ENCODE results near the gene SH3PXD2B. TPM values are rescaled to one million over a fixed set of nuclear protein-coding genes. Genes with fewer than 3 reads are reported as not detected.

Gene SH3PXD2B
- total and polyA plus RNA-seq, 8 donors, result 6.7 to 63.0 (median 20.5) TPM

- Histone ChIP-seq H3K4me3 (no peak overlapping the region), H3K27me3 (no peaks in the 10 kb centered on the region), H3K27ac (no peak overlapping the region), H3K4me1 (peaks cover 0 to 15% (median 6%) of the 10 kb centered on the region in 4 donors), H3K9me3 (no peaks in the 10 kb centered on the region), H3K36me3 (no peaks in the 10 kb centered on the region)
- DNase-seq, result no peak
- WGBS, 5 donors, result 86 to 94% (median 93%) methylated on average over 2 of the region's 2 CpGs
- intact Hi-C loops (cut with DNase I; ENCODE audit: low total_unique reads), result no loop called here
- TF ChIP-seq POLR2A (IDR thresholded peaks at IDR 0.05), result no peak
- TF ChIP-seq POLR2AphosphoS5 (IDR thresholded peaks at IDR 0.05), result no peak
- TF ChIP-seq EP300 (IDR thresholded peaks at IDR 0.05), result no peak
- no peak for TF ChIP-seq CTCF (IDR thresholded peaks at IDR 0.05)
Observed at GRCh38 chr5:172499287-172499686, 45.0 kb upstream of the SH3PXD2B start.

GRCh38 chr5:172498431-172499129 is 44.3 kb upstream of the SH3PXD2B start:
- H3K27ac ChIP-seq, result no peak overlapping the region
- 87 to 96% (median 94%) methylated on average over 12 of the region's 12 CpGs for WGBS, 5 donors
- intact Hi-C loops (cut with DNase I; ENCODE audit: low total_unique reads), result no loop called here
- H3K4me1 ChIP-seq, result peaks cover 0 to 8% (median under 1%) of the 10 kb centered on the region in 4 donors
- DNase-seq, result no peak
- no peaks in the 10 kb centered on the region for H3K36me3 ChIP-seq
- no peaks in the 10 kb centered on the region for H3K9me3 ChIP-seq
- TF ChIP-seq CTCF (IDR thresholded peaks at IDR 0.05), result no peak
- no peak for TF ChIP-seq POLR2A (IDR thresholded peaks at IDR 0.05)
- no peak for TF ChIP-seq EP300 (IDR thresholded peaks at IDR 0.05)
- no peak for TF ChIP-seq POLR2AphosphoS5 (IDR thresholded peaks at IDR 0.05)
- H3K27me3 ChIP-seq, result no peaks in the 10 kb centered on the region
- no peak overlapping the region for H3K4me3 ChIP-seq

- intact Hi-C loops (cut with DNase I; ENCODE audit: low total_unique reads), result no loop called here
- TF ChIP-seq POLR2AphosphoS5 (IDR thresholded peaks at IDR 0.05), result no peak
- TF ChIP-seq CTCF (IDR thresholded peaks at IDR 0.05), result no peak
- no peak for TF ChIP-seq EP300 (IDR thresholded peaks at IDR 0.05)
- TF ChIP-seq POLR2A (IDR thresholded peaks at IDR 0.05), result no peak
- Histone ChIP-seq H3K4me1 (peaks cover 0 to 8% (median 0%) of the 10 kb centered on the region in 4 donors), H3K36me3 (no peaks in the 10 kb centered on the region), H3K27me3 (no peaks in the 10 kb centered on the region), H3K9me3 (no peaks in the 10 kb centered on the region), H3K27ac (no peak overlapping the region), H3K4me3 (no peak overlapping the region)
- WGBS, 5 donors, result 84 to 93% (median 89%) methylated on average over 10 to 14 of the region's 14 CpGs
- DNase-seq, result no peak
Observed at GRCh38 chr5:172497591-172498255, 43.4 kb upstream of the SH3PXD2B start.

- 50 to 67% (median 60%) methylated on average over 12 of the region's 12 CpGs for WGBS, 5 donors
- no peaks in the 10 kb centered on the region for H3K9me3 ChIP-seq
- intact Hi-C loops (cut with DNase I; ENCODE audit: low total_unique reads), result no loop called here
- peak in 1 of 2 donors; percentile 77 for DNase-seq
- no peak overlapping the region for H3K4me3 ChIP-seq
- peaks cover 0 to 8% (median 0%) of the 10 kb centered on the region in 4 donors for H3K4me1 ChIP-seq
- TF ChIP-seq POLR2AphosphoS5 (IDR thresholded peaks at IDR 0.05), result no peak
- TF ChIP-seq EP300 (IDR thresholded peaks at IDR 0.05), result no peak
- TF ChIP-seq CTCF (IDR thresholded peaks at IDR 0.05), result no peak
- TF ChIP-seq POLR2A (IDR thresholded peaks at IDR 0.05), result no peak
- H3K36me3 ChIP-seq, result no peaks in the 10 kb centered on the region
- peak overlapping the region in 4 of 5 donors; percentile 3 to 34 (median 30) for H3K27ac ChIP-seq
- H3K27me3 ChIP-seq, result no peaks in the 10 kb centered on the region
Observed at GRCh38 chr5:172496671-172497371, 42.5 kb upstream of the SH3PXD2B start.

All from stomach (tissue), 9 donors.